HEK293T (cell line): Measurements from ENCODE around the gene FAM210B.

Experiments used
- ELF4 ChIP-seq: fragments of 450-650 bp; IDR thresholded peaks from 2 replicates; pipeline ENCODE4 v1.6.1; 2017; ENCODE audit warnings: antibody characterized with exemption
- FOXA1 ChIP-seq: fragments of 450-650 bp; IDR thresholded peaks from 2 replicates; pipeline ENCODE4 v1.6.1; 2016; ENCODE audit warnings: mild to moderate bottlenecking
- FOXM1 ChIP-seq: fragments of 450-650 bp; IDR thresholded peaks from 2 replicates; pipeline ENCODE4 v1.6.1; 2017; ENCODE audit warnings: mild to moderate bottlenecking, borderline replicate concordance
- HDGF ChIP-seq: fragments of 450-650 bp; IDR thresholded peaks from 2 replicates; pipeline ENCODE4 v1.6.1; 2017; ENCODE audit warnings: antibody characterized with exemption, borderline replicate concordance
- L3MBTL2 ChIP-seq: fragments of 450-650 bp; conservative IDR thresholded peaks from 2 replicates; pipeline ENCODE4 v1.6.1; 2016; ENCODE audit warnings: mild to moderate bottlenecking
- NFRKB ChIP-seq: fragments of 450-650 bp; IDR thresholded peaks from 2 replicates; pipeline ENCODE4 v1.6.1; 2016; ENCODE audit warnings: mild to moderate bottlenecking, moderate library complexity
- SP1 ChIP-seq: fragments of 450-650 bp; IDR thresholded peaks from 2 replicates; pipeline ENCODE4 v1.6.1; 2017
- TARDBP ChIP-seq: fragments of 450-650 bp; IDR thresholded peaks from 2 replicates; pipeline ENCODE4 v1.6.1; 2016

DNA sequence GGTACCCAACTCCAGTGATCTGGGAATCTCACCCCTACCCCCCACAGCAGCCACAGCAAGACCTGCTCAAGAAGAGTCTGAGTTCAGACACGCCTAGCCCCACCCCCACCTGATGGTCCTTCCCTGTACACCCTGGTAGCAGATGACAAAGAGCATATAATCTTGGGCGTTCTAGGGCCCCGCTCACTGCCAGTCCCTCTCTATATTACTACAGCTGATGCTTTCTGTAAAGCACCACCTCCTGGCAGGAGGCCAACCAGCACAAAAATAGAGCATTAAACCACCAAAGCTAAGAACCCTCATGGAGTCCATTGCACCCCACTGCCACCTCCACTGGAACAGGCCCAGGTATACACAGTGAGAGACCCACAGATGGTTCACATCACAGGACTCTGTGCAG is 42.3 kb upstream of the FAM210B start:
- TF ChIP-seq FOXA1 (no peak), HDGF (no peak), NFRKB (no peak), ELF4 (no peak), SP1 (no peak), TARDBP (no peak), FOXM1 (no peak), L3MBTL2 (no peak)
